IPS DF 4.7 (cell line): ENCODE data around the gene SMYD3.
"Not testable (repeated sequence)": the region's sequence is repeated elsewhere in the genome, so short reads cannot be mapped to it uniquely, and the experiment has no call there.

Experiments used
- DNase-seq: peaks from one replicate; pipeline ENCODE4 v3.0.0-alpha.2; 2013; ENCODE audit warnings: low spot score; ENCODE audit errors: extremely low read depth

The SMYD3 gene

GRCh38 chr1:246074421-246074820 lies 432.7 kb downstream of the SMYD3 start:
- no peak for DNase-seq

- no peak for DNase-seq
Measured at GRCh38 chr1:246072456-246072955, 434.6 kb downstream of the SMYD3 start.

GRCh38 chr1:246071981-246072380 lies 435.1 kb downstream of the SMYD3 start:
- DNase-seq = not testable (repeated sequence)

- not testable (repeated sequence) for DNase-seq
Measured at GRCh38 chr1:246071561-246071960, 435.5 kb downstream of the SMYD3 start.

GRCh38 chr1:246069581-246069980 lies 437.5 kb downstream of the SMYD3 start:
- no peak for DNase-seq

GRCh38 chr1:246068619-246069509 lies 438.2 kb downstream of the SMYD3 start:
- no peak for DNase-seq

- no peak for DNase-seq
Measured at GRCh38 chr1:246068217-246068512, 438.9 kb downstream of the SMYD3 start.

GRCh38 chr1:246067432-246068216 lies 439.5 kb downstream of the SMYD3 start:
- DNase-seq = no peak

- no peak for DNase-seq
Measured at GRCh38 chr1:246066573-246066972, 440.5 kb downstream of the SMYD3 start.

- no peak for DNase-seq
Measured at GRCh38 chr1:246065592-246065991, 441.5 kb downstream of the SMYD3 start.

- DNase-seq = no peak
Measured at GRCh38 chr1:246064891-246065290, 442.2 kb downstream of the SMYD3 start.

- no peak for DNase-seq
Measured at GRCh38 chr1:246063013-246063616, 444.0 kb downstream of the SMYD3 start.

GRCh38 chr1:246058466-246058865 lies 448.6 kb downstream of the SMYD3 start:
- DNase-seq = no peak

GRCh38 chr1:246052603-246053002 lies 454.5 kb downstream of the SMYD3 start:
- DNase-seq = no peak

GRCh38 chr1:246051909-246052518 lies 455.1 kb downstream of the SMYD3 start:
- DNase-seq = no peak

GRCh38 chr1:246048693-246049092 lies 458.4 kb downstream of the SMYD3 start:
- no peak for DNase-seq

GRCh38 chr1:246043556-246043955 lies 463.5 kb downstream of the SMYD3 start:
- no peak for DNase-seq

- DNase-seq = no peak
Measured at GRCh38 chr1:246041360-246041759, 465.7 kb downstream of the SMYD3 start.

GRCh38 chr1:246040200-246040890 lies 466.7 kb downstream of the SMYD3 start:
- no peak for DNase-seq

- DNase-seq = no peak
Measured at GRCh38 chr1:246039584-246039983, 467.5 kb downstream of the SMYD3 start.

GRCh38 chr1:246037832-246038231 lies 469.2 kb downstream of the SMYD3 start:
- DNase-seq = no peak
